ENCODE results near the gene PDIK1L. TPM values are rescaled to one million over a fixed set of nuclear protein-coding genes. Genes with fewer than 3 reads are reported as not detected.

The PDIK1L gene
- total and polyA plus RNA-seq, 2 experiments from 2014 or later, result 4.2 to 8.5 TPM

- no peaks in the 10 kb centered on the region for H3K27me3 ChIP-seq
Measured at GRCh38 chr1:26158908-26159742, 47.5 kb downstream of the PDIK1L start, which contains the start of gene FAM110D. FAM110D (plus strand) TSS chr1:26159079; CDS start chr1:26161292, 2,213 bp downstream.

GRCh38 chr1:26159743-26160039, 48.1 kb downstream of the PDIK1L start:
- Histone ChIP-seq H3K9me3 (ENCODE audit: low read depth) (no peaks in the 10 kb centered on the region), H3K4me1 (ENCODE audit: low read depth) (peaks cover 68% of the 10 kb centered on the region), H3K27me3 (no peaks in the 10 kb centered on the region), H3K4me3 (peak overlapping the region; percentile 23), H3K36me3 (no peaks in the 10 kb centered on the region), H3K27ac (peak overlapping the region; percentile 92)
- DNase-seq (ENCODE audit: low read depth in 1 of 2, low spot score in 1 of 2), result no peak
- no peak for TF ChIP-seq CTCF (IDR thresholded peaks at IDR 0.05; ENCODE audit: low read depth, low read length)

More at GRCh38 chr1:26158908-26159742, 47.5 kb downstream of the PDIK1L start, which contains the start of gene FAM110D:
- peak within 1 kb of the TSS; percentile 23 for H3K4me3 ChIP-seq
- H3K36me3 ChIP-seq, result no peaks in the 10 kb centered on the region
- peak in 1 of 2 donors; percentile 54 for DNase-seq (ENCODE audit: low read depth in 1 of 2, low spot score in 1 of 2)
- peak within 1 kb of the TSS; percentile 92 for H3K27ac ChIP-seq
- H3K4me1 ChIP-seq (ENCODE audit: low read depth), result peaks cover 67% of the 10 kb centered on the region
- TF ChIP-seq CTCF (IDR thresholded peaks at IDR 0.05; ENCODE audit: low read depth, low read length), result no peak
- no peaks in the 10 kb centered on the region for H3K9me3 ChIP-seq (ENCODE audit: low read depth)

GRCh38 chr1:26160527-26161414, 49.1 kb downstream of the PDIK1L start:
- no peak for TF ChIP-seq CTCF (IDR thresholded peaks at IDR 0.05; ENCODE audit: low read depth, low read length)
- H3K4me3 ChIP-seq, result peak overlapping the region; percentile 21
- DNase-seq (ENCODE audit: low read depth in 1 of 2, low spot score in 1 of 2), result no peak
- peaks cover 61% of the 10 kb centered on the region for H3K4me1 ChIP-seq (ENCODE audit: low read depth)
- H3K9me3 ChIP-seq (ENCODE audit: low read depth), result no peaks in the 10 kb centered on the region
- no peaks in the 10 kb centered on the region for H3K36me3 ChIP-seq
- H3K27me3 ChIP-seq, result no peaks in the 10 kb centered on the region
- peak overlapping the region; percentile 32 for H3K27ac ChIP-seq

GRCh38 chr1:26161415-26162219, 50.0 kb downstream of the PDIK1L start:
- DNase-seq (ENCODE audit: low read depth in 1 of 2, low spot score in 1 of 2), result peak; percentile 57 to 84
- no peaks in the 10 kb centered on the region for H3K27me3 ChIP-seq
- peak overlapping the region; percentile 32 for H3K27ac ChIP-seq

More at GRCh38 chr1:26161415-26162219, 50.0 kb downstream of the PDIK1L start:
- Histone ChIP-seq H3K4me3 (peak overlapping the region; percentile 21), H3K4me1 (ENCODE audit: low read depth) (peaks cover 54% of the 10 kb centered on the region), H3K36me3 (no peaks in the 10 kb centered on the region), H3K9me3 (ENCODE audit: low read depth) (no peaks in the 10 kb centered on the region)
- peak; percentile 4 for TF ChIP-seq CTCF (IDR thresholded peaks at IDR 0.05; ENCODE audit: low read depth, low read length)
